HCEC 1CT (cell line): ENCODE results near the gene PRKN.

Experiments used
- DNase-seq: peaks from one replicate; pipeline ENCODE4 v3.0.0-alpha.2; 2017

The PRKN gene

GRCh38 chr6:161673026-161673425 lies 1054.5 kb downstream of the PRKN start:
- DNase-seq, result no peak

DNA sequence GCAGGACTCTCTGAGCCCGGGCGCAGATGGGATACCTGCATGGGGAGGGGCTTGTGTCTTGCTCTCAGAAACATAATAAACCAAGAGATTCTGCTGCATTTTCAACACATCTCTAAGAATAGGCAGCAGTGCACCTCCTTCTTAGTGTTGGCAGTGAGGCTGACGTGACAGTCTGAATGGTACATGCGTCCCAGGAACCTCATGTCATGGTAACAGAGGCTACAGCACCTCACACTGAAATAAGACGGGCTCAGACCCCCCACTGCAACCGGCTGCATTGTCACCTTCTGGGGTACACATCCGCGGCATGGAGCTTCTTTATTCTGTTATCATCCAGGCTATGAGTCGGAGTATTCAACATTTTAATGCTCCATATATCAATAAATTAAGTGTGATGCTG lies 1056.4 kb downstream of the PRKN start:
- DNase-seq, result no peak

GRCh38 chr6:161668665-161669064 lies 1058.9 kb downstream of the PRKN start:
- no peak for DNase-seq

- DNase-seq, result no peak
Observed at GRCh38 chr6:161667957-161668356, 1059.6 kb downstream of the PRKN start.

DNA sequence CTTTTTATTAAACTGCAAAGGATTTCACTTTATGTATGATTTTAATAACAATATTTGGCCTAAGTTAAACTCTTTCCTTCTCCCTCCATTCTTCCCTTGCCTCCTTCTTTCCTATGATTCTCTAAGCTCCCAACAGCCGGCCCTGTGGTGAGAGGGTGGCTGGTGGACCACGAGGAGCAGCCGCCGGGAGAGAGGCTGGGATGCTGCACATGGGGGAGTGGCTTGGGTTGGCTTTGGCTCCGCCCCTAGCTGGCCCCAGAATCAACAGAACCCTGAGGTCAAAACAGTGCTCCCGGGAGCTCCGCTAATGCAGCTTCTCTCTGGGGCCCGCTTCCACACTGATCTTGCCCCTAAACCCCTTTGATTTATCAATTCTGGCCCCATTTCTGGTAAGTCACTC lies 1063.9 kb downstream of the PRKN start:
- no peak for DNase-seq

DNA sequence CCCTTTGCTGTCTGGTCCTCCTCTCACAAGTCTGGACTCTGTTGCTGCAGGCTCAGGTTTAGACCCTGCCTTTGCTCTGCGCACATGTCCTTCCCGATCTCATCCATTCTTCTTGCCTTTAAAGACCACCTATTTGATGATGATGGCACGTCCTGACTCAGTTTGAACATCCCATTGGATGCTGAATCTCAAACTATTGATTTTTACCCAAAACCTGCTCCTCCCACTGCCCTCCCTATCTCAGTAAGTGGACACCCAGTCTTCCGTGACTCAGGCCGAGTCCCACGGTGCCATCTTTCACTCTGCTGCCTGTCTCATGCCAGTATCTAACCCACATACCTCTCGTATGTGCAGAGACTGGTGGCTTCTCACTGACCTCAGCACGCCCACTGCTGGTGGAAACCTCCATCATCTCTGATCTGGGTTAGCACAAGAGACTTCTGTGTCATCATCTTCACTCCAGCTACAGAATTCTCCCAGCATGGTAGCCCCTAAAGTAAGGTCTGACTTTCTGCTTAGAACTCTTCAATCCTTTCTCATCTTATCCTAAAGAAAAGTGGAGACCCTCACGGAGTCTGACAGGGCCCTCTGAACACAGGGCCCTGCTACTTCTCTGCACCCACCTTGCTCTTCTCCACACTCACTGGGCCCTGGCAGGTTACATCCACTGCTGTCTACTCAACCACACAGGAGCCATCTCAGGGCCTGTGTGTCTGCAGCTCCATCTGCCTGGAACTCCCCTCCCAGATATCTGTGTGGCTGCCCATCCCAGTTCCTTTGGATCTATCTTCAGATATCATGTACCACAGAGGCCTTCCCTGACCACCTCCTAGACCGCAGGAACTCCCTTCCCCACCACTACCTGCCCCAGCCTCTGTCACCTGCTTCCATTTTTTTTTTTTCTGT lies 1066.6 kb downstream of the PRKN start:
- no peak for DNase-seq

GRCh38 chr6:161658211-161658610 lies 1069.4 kb downstream of the PRKN start:
- DNase-seq, result no peak

DNA sequence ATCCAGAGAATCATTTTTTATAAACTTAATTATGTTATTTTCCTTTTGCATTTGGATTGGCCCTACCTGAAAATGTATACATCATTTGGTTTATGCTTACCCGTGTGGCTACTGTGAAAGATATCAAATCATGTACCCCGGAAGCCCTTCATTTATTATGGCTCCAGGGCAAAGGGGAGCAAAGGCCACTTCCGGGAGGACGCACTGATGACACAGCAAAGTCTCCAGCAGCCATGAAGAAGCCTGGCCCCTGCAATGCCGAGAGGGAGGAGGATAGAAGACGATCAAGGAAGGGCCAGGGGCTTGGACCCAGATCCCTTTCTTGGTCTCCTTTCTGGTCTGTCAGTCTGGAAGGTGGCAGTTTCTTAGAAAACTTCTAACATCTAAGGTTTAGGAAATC lies 1073.4 kb downstream of the PRKN start:
- DNase-seq, result no peak

- no peak for DNase-seq
Observed at GRCh38 chr6:161651949-161652348, 1075.6 kb downstream of the PRKN start.

DNA sequence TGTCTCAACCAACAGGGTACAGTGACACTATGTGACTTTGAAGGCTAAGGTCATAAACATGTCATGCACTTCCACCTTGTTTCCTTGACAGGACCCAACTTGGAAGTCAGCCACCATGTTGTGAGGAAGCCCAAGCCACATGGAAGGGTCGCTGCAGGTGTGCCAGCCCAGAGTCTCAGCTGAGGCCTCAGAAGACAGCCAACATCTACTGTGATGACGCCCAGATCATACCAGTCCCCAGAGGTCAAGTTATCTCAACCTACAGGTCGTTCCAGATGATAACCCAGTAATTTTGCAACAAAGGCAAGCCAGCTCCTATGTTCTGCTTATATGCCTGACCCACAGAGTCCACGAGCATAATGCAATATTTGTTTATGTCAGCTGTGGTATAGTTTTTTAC lies 1077.7 kb downstream of the PRKN start:
- no peak for DNase-seq

GRCh38 chr6:161649068-161649467 lies 1078.5 kb downstream of the PRKN start:
- no peak for DNase-seq

DNA sequence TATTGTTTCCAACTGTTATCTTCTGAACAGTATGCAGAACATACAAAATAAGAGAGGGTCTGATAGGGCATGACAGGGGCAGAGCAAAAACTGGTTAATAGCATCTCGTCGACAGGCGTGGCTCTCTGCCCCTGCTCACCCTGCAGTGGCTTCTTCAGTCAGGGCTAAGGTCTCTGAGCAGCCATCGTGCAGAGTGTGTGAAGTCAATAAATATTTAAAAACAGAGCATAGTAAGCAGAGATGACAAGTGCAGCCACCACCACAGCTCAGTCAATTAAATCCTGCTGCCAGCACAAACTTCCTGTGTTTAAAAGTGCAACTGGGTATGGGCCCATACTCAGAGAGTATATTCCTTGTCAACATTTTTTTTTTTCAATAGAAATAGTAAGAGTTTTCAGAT lies 1080.3 kb downstream of the PRKN start:
- no peak for DNase-seq

DNA sequence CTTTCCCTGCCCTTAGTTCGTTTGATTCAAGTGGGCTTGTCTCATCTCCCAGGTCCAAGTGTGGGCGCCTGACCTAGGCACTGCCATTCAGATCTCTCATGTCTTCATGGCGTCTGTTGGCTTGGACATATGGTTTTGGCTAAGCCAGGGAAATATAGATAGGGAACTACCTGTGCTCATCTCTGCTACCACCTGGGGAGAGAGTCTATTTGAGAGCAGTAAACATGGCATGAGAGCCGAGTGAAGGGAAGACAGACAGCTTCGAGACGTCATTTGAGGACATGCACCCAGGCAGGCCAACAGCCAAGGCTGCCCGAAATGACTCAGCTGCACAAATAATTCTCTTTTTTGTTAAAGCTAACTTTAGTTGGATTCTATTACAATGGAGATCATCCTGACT lies 1083.0 kb downstream of the PRKN start:
- no peak for DNase-seq

DNA sequence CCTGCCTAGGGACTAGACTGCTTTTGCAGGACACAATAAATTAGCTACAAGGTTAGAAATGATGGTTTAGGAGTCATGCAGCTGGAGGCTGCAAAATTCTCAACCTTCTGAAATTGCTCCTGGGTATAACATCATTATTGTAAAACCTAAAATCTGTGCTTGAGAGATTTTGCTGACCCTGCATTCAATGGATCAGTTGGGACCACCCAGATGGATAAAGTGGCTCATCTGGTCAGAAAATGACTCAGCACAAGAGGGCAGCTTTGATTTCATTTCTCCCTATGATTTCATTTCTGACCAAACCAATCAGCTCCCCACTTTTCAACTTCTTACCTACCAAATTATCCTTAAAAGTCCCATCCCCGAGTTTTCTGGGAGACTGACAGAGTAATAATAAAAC lies 1086.4 kb downstream of the PRKN start:
- DNase-seq, result no peak

- DNase-seq, result no peak
Observed at GRCh38 chr6:161639772-161640171, 1087.8 kb downstream of the PRKN start.

GRCh38 chr6:161637658-161638057 lies 1089.9 kb downstream of the PRKN start:
- DNase-seq, result no peak

- no peak for DNase-seq
Observed at GRCh38 chr6:161636882-161637430, 1090.6 kb downstream of the PRKN start.

GRCh38 chr6:161635975-161636374 lies 1091.6 kb downstream of the PRKN start:
- no peak for DNase-seq

DNA sequence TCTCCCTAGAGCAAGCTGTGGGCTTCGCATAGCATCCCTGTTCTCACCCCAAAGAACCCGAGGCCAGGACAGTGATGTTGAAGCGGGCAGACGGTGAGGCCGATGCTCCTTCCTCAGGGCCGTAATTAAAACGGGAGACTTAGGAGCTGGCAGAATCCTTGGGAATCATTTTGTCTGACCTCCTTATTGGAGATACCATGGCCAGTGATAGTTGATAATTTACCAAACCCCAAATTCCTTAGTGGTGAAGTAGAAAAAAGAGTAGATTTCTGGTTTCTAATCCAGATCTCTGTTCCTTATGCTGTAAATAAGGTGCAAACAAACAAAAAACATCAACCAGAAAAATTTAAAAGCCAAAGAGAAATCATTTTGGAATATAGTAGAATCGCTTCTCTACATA lies 1092.7 kb downstream of the PRKN start:
- no peak for DNase-seq

- DNase-seq, result no peak
Observed at GRCh38 chr6:161631676-161632194, 1095.8 kb downstream of the PRKN start.

DNA sequence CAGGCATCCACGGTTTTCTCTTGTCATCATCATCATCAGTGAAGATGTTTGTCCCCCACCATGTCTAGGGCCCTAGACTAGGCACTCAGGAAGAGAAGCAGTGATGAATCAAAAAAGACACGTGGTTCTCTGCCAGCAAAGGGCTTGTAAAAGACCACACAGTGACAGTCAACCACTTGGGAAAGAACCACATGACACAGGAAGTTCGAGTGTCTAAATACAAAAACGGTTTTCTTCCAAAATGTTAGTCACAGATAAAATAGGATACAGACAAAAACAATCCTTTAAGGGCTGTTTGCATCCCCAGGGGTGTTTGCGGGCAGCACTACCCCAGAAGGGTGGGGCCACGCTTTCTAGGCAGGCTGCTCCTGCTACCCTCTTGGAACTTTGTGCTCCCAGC lies 1096.9 kb downstream of the PRKN start:
- DNase-seq, result no peak

GRCh38 chr6:161626132-161626676 lies 1101.4 kb downstream of the PRKN start:
- DNase-seq, result no peak

DNA sequence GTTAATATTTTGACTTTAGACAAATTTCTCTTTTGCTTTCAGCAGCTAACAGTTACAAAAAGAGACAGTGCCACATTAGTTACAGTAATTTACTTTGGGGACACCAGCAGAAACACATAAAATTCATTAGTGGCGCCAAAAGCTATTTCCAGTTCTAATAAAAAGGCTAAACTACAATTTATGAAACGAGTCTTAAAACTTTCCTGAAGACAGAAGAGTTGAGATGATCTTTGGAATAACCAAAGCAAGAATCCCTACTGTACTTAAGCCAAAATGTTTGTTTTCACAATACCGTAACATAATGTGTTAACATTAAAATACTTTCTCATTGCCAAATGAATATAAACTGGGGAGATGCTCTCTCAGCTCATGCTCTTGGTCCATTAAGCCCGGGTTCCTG lies 1103.5 kb downstream of the PRKN start:
- DNase-seq, result no peak

GRCh38 chr6:161622779-161623178 lies 1104.8 kb downstream of the PRKN start:
- DNase-seq, result no peak
